Tongue (tissue), 2 donors: Measurements from ENCODE around the gene NRXN3. TPM values are rescaled to one million over a fixed set of nuclear protein-coding genes. Genes with fewer than 3 reads are reported as not detected.
A peak's percentile ranks its signal among the peaks of the same experiment; 100 is the strongest.

Source experiments
- DNase-seq: peaks from one replicate; pipeline ENCODE4 v3.0.0-alpha.2; 2015
- total RNA-seq: library from RNA; depleted of rRNA; stranded (reverse); fragments of >200 nt; gene quantifications from one replicate; pipeline ENCODE4 v1.2.3, GENCODE V29; 2014

The NRXN3 gene
- total RNA-seq, 1 donor from 2014 or later: 2.9 TPM

DNA sequence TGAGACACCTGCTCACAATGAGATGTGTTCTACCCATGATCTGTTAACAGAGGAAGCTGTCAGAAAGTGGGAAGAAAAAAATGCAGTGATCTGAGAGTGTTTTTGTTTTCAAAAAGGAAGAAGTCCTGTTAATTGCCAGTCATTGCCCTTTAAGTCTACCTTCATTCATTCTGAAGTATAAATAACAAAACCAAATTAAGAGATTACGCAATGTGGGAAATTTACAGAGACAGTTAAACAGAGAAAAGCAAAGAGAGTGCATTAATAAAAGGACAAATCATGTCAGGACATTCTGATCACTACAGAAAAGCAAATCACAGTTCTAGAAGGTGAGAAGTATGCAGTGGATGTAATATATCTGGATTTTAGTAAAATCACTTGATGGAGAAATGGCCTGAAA is 154.2 kb downstream of the NRXN3 start:
- DNase-seq: no peak

DNA sequence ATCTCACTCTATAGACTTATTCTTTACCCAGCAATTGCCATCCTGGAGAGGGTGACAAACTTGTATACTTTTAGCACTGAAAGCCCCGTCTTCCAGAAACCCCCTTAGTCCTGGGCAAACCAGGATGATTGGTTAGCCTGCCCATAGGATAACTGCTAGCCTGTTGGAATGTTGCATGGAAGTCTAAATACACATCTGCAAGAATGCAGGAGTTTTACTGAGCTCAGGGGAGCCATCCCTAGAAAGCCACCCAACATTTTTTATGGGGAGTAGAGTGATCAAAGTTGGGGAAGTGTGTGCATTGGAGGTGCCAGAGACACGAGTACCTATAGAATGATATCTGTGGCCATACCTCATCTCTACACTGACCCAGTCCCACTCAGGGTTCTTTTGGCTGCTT is 155.7 kb downstream of the NRXN3 start:
- no peak for DNase-seq

DNA sequence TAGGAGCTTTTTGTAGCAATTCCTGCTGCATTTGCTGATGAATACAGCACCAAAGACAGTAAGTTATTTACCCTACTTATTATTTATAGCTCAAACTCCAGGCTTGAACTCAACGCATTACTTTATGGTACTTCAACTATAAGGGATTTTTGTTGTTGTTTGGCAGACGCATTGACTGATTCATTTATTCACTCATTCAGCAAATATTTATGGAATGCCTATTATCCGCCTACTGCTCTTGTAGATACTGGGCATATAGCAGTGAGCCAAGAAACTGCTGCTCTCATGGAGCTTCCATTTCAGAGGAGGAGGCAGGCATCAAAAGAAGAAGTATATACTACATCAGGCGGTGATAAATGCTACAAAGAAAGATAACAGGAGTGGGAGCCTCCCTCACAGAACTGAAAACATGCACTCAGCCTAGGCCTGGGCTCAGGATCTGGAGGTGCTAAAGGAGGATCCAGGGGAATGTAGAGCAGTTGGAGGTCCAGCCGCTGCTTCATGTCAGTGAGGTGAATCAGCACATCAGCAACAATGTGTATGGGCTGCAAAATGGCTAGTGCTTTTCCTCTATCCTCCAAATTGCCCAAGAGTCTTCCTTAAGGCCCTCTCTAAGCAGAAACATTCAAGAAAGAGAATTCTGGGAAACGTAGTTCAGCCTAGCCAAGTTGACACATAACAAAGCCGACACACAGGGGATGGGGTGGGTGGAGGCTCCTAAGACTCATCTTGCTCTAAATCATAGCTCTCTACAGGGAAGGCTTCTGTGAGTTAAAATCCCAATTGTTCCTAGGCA is 157.5 kb downstream of the NRXN3 start:
- DNase-seq: no peak

DNA sequence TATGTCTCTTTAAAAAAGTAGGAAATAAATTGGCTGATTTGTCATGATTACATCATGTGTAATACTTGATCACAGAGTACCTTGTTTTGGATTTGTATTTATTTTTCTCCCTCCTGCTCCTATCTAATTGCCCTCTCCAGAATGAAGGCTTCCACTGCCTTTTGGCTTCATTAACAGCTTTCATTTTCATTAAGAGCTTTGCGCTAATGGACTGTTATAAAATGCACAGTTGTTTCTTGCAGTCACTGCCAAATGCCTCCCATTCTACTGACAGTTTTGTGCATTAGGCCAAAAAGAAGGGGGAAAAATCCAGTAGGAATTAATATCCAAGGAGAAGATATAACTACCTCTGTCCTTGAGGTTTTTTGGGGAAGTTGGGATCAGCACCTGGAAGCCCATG is 159.2 kb downstream of the NRXN3 start:
- no peak for DNase-seq

DNA sequence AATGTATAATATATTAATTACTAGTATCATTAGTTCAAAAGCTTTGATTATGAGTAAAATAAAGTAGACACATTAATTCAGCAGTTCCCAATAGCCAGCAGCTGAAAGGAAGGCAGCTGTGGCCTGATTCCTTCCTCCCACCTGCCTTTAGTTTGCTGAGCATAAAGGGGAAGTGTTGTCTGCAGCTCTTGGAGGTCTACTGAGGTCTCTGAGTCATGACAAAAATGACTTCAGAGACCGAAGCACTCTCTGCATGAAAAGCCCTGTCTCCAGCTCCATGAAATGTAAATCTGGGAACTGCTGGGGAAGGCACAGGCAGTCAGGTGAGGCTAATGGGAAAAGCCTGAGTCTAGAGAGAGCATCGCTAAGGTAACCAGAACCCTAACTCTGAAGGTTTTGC is 165.4 kb downstream of the NRXN3 start:
- DNase-seq: no peak

DNA sequence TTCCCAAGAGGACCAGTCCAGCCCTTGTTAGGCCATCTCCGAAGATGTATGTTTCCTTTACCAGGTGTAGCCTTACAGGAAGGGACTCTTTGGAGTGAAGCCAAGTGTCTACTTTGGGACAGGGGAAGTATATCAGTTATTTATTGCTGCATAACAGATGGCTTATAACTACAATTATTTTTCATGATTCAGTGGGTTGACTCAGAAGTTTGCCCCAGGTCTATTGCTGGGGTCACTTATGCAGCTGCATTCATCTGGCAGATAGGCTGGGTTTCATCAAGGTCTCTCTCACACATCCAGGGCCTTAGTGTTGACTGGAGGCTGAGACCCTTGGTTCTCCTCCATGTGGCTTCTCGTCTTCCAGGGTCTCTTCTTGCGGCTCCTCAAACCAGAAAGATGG is 170.1 kb downstream of the NRXN3 start:
- no peak for DNase-seq

DNA sequence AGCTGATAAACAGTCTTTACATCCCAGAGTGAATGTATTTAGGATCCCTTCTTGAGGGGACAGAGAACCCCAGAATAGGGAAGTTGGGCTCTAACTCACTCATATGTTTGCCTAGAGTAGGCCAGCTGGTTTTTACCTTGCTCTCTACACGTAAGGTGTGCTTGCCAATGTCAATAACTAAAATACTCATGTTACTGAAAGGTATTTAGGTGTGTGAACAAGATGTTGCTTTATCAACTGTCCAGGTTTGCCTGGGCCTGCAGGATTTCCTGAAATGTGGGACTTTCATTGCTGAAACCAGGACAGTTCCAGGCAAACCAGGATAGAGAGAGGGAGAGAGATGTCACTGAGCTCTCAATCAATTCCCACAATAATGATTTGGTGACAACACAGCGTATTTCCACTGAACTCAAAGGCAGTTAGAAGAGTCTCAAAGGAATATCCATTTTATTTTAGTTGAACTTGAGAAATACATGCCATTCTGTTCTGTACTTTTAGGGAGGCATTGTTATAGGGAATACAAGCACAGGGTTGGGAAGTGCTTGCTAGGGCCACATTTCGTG is 171.7 kb downstream of the NRXN3 start:
- peak; percentile 13 for DNase-seq

DNA sequence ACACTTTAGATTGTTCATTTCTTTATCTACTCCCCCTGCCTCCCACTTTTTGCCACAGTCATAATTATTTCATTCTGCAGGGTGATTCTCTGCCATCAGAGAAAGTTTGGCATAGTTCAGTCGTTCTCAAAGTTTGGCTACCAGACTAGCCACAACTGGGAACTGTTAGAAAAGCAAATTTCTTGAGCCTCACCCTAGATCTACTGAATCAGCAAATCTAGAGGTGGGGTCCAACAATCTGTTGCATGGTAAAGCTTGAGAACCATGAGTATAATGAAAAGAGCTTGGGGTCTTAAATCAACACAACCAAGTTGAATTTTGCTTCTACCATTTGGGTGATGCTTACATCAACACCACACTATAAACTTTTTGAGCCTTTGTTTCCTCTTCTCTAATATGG is 172.7 kb downstream of the NRXN3 start:
- no peak for DNase-seq

DNA sequence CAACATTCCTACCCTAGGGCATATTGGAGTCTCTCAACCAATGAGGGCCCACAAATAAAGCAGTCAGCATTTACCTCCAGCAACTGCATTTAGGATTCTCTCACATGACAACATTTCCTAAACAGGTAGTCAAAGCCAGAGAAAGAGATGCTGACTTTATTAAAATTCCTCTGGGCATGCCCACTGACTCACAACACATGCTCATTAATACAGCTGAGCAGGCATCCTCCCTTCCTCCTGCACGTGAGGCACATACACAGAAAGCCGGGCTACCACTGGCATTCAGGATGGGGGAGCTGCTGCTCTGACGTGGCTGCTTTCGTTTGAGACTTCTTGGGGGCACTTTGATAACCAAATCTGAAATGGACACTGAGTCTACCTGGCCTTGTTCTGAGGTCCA is 174.1 kb downstream of the NRXN3 start:
- no peak for DNase-seq

DNA sequence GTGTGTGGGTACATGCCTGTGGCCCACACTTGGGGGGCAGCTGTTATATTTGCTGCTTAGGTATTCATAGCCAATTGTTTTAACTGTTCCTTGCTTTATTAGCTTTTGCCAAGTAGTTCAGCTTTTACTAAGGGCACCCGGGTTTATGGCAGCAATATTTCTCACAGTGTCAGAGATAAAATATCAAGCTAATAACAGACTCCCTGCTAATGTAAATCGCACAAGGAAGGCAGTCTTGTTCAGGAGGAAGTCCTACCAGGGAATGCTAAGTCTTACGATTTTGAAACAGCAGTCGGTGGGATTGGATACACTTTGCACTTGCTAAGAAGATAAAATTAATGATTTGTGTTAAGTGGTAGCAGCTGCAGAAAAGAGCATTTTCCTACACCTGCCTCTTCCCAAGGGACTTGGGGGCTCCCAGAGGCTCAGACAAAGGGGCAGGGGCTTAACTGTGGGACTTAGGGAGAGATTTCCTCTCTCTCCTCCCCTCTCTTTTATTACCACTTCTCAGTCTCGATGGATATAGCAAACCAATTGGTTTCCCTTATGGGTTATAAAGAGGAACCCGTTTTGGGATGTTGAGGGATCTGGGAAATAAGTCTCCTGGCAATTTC is 175.1 kb downstream of the NRXN3 start:
- DNase-seq: no peak

DNA sequence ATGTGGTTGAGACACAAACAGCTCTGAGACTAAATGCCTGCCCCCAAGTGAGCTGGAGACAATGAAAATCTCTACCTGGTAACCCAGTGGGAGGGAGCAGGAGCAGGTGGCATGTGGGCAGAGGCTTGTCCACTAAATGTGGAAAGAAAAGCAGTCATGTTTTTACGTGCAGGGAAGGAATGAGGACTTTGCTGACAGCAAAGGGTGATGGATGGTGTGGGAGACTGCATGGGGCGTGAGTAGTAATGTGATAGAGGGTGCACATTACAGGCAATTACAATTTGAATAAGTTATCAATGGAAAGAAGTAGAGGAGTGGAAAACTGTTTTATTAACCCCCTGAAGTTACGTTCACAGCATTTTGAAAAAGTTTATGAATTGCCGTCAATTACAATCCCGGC is 176.6 kb downstream of the NRXN3 start:
- DNase-seq: no peak

DNA sequence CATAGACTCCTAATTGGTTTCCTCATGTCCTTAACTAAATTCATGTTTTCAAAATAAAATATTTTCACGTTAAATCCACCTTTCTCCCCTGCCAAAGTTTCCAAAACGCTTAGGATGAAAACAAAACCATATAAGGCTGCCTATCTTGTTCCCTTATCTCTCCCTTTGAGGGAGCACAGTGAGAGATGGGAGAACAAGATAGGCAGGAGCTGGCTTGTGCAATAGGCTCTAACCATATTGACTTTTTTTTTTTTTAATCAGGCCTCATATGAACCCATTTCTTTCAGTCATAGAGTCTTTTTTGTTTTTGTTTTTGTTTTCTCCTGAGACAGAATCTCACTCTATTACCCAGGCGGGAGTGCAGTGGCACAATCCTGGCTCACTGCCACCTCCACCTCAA is 184.9 kb downstream of the NRXN3 start:
- DNase-seq: no peak

DNA sequence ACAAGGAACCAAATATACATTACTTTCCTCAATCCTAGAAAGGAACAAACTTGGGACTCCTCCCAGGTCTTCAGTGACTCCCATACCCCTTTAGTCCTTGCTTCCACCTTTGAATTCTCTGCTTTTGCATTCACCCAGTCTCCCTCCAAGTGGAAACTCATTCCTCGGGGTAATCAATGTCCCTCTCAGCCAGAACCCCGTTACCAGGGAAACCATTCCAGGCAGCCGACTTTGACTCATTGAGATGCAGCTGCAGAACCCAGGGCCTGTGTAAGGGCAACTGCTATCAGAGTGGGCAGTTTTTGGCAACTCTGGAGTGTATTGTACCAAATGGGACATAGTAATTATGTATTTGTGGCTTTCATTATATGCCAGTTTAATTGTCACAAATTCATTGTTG is 186.2 kb downstream of the NRXN3 start:
- no peak for DNase-seq

DNA sequence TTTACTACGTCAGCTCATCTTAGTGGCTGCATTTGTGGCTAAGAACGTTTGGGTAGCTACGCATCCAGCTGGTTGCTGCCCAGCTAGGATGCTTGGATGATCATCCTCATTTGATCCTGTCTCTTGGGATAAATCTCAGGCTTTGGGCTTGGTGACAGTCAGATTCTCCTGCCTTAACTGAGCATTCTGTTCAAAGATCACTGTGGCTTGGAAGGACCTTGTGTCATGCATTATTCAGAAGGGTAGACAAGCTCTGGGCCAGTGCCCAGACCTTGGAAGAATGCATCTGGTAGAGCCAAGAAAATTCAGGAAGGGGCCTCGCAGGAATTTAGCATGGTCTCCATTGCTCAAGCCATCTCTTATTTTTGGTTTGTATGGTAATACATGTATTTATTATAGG is 188.4 kb downstream of the NRXN3 start:
- DNase-seq: no peak

DNA sequence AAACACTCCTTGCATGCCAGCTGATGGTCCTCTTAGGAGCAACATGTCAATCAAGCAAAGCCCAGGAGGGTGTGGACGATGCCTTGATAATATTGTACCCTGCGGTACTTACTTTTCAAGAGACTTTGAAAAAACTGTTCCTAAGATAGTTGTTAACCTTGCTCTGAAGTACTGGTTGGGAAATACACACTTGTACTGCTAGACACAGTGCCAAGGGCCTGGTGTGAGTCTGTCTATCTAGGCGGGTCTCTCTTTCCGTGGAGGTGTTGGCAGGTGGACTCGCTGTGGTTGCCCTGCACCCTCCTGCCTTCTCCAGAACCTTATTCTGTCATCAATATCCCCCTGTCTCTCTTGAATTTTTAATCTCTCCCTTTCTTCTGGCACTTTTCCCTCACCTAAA is 189.4 kb downstream of the NRXN3 start:
- DNase-seq: no peak

DNA sequence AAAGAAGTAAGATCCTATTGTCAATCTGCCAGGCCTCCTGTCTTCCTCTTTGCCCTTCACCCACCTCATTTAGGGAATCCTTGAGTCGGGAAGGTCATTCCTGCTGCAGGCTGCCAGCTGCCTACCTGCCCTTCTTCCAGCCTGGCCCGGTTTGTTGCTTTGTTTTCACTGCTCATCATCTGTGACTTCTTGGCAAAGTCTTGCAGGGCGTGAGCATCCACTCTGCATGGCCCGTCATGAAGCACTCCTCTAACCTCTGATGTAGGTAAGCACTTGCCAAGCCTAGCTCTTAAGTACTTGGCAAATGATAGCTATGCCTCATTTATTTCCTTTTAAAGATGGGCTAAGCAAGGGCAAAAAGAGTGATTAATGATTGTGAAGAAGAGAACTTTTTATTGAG is 192.8 kb downstream of the NRXN3 start:
- DNase-seq: no peak

DNA sequence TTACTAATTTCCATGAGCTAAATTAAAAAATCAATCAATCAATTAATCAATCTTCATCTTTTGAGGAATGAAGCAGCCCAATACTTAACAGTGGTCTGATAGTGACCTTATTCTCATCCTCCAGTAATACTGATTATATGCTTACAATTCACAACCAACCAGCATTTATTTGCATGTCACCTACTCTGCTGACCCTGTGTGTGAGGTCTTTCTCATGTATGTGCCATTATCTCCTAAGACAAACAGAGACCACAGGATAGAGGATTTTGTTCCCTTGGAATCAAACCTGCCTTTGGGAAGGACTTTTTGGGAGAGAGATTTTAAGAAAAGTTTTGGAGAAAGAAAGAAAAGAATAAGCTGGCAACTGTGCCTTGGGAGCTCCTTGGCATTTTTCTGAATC is 197.2 kb downstream of the NRXN3 start:
- DNase-seq: no peak

DNA sequence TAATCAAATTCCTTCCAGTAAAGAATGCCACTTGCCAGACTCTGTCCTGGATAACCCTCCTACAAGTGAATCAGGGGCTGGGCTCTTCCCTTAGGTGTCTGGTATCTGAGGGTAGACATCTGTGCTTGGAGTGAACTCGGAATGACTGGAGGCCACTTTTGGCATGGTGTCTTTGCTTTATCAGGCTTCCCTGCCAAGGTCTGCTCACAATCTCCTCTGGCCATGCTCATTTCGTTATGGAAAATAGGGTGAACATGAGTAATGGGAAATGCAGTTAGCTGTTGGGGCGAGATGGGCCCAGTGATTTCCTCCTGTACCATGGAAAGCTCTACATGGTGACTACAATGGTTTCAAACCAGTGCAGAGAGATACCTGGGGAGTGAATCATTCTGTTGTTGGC is 212.9 kb downstream of the NRXN3 start:
- no peak for DNase-seq

DNA sequence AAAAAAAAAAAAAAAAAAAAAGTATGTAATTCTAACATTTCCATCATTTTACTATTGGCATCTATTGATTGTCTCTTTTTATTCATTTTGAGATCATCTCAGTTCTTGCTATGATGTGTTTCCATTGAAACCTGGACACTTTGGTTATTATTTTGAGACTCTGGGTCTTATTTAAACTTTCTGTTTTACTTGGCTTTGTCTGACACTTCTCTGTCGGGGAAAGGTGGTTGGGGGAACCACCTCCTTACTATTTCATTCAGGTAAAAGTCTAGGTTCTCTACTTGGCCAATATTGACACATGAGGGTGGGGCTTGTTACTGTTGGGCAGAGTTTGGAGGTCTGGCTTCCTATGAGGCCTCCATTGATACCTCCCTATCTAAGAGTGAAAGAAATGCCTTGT is 228.0 kb downstream of the NRXN3 start:
- DNase-seq: no peak

DNA sequence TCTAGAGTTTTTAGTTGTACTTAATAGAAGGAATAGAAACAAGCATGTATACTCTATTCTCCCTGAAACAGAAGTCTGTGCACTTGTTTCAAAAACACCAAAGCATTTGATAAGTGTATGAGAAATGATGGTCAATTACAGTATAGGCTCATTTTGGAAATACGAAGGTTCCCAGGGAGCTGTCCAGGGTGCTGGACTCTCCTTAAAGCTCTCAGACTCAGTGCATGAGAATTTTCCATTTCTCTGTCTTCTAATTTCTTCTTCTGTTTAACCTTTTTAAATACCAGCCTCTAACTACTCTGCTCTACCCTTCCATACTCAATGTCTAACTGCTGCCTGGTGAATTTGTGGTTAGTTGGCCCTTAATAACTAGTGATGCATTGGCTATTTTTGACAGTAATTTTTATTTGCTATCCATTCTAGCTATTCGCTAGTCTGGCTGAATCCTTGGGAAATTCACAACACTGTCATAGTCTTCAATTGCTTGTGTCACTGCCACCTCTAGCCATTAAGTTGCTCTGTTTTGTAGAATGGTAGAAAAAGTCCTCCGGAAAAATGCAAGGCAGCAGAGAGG is 229.2 kb downstream of the NRXN3 start:
- DNase-seq: peak; percentile 67

DNA sequence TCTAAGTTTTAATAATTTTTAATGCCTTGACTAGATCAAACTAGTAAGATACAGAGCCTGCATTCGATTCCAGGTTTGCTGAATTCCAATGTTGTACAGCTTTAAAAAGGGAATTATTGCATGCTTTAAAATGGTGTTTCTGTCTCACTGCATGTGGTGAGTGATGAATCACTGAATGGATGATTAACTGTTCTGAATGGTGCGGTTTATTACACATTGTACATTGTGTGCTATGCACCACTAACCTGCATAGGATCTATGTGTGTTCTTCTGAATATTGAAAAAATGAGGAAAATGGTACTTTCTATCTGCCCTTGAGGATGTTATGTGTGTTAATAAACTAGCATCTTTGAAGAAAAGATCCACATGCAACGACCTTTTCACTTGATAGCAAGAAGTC is 231.7 kb downstream of the NRXN3 start:
- DNase-seq: no peak

DNA sequence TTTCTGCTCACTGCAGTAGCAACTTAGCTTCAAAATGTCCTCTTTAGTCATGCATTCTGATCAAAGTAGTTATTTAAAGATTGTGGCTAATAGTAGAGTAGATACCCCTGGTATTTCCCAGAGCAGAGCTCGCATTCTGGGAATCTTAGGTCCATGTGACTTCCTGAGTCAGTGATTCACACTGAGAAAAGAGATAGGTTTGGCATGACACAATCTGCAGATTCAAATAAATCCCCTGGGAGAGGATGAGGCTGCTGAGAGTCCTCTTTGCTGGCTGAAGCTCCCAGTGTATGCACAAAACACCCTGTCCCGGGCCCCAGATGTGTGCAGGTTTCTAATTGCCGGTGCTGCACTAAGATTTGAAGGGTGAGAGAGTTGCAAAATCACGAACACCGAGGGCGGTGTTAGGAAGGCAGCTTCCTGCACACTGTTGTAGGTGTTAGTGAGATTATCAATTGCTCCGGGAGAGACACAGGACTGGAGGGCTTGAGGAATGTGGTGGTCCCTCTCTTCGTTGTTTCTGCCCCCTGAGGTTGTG is 233.2 kb downstream of the NRXN3 start:
- DNase-seq: no peak
